Umbilical cord (tissue), 2 donors: ENCODE data around the gene LIMS3. TPM values are rescaled to one million over a fixed set of nuclear protein-coding genes. Genes with fewer than 3 reads are reported as not detected.
"Not testable (repeated sequence)": the region's sequence is repeated elsewhere in the genome, so short reads cannot be mapped to it uniquely, and the experiment has no call there.

Experiments used
- DNase-seq: peaks from one replicate; pipeline ENCODE4 v3.0.0-alpha.2; 2015; ENCODE audit warnings: low spot score
- total RNA-seq: library from RNA; depleted of rRNA; stranded (reverse); fragments of >200 nt; gene quantifications from one replicate; pipeline ENCODE4 v1.2.3, GENCODE V29; 2014; ENCODE audit warnings: low replicate concordance; ENCODE audit not compliant: insufficient read depth

Gene LIMS3
- not detected for total RNA-seq

- not testable (repeated sequence) for DNase-seq
Measured at GRCh38 chr2:109898462-109899336, at the start of gene LIMS3. TSS of gene LIMS3 (plus strand) at chr2:109898688. CDS start at chr2:109898729, 41 bp downstream.

GRCh38 chr2:109871129-109871751 is 27.2 kb upstream of the LIMS3 start:
- DNase-seq, result not testable (repeated sequence)

GRCh38 chr2:109876625-109877024 is 21.9 kb upstream of the LIMS3 start:
- DNase-seq, result not testable (repeated sequence)

- not testable (repeated sequence) for DNase-seq
Measured at GRCh38 chr2:109882112-109882511, 16.4 kb upstream of the LIMS3 start.

GRCh38 chr2:109888414-109888813 is 10.1 kb upstream of the LIMS3 start:
- not testable (repeated sequence) for DNase-seq

- not testable (repeated sequence) for DNase-seq
Measured at GRCh38 chr2:109889909-109890308, 8.6 kb upstream of the LIMS3 start.

GRCh38 chr2:109891024-109891423 is 7.5 kb upstream of the LIMS3 start:
- DNase-seq, result not testable (repeated sequence)

GRCh38 chr2:109893736-109894135 is 4.8 kb upstream of the LIMS3 start:
- not testable (repeated sequence) for DNase-seq

- not testable (repeated sequence) for DNase-seq
Measured at GRCh38 chr2:109894141-109894540, 4.3 kb upstream of the LIMS3 start.

- DNase-seq, result not testable (repeated sequence)
Measured at GRCh38 chr2:109895090-109895869, 3.2 kb upstream of the LIMS3 start.

- not testable (repeated sequence) for DNase-seq
Measured at GRCh38 chr2:109896212-109896611, 2.3 kb upstream of the LIMS3 start.

GRCh38 chr2:109897769-109898461 is 573 bp upstream of the LIMS3 start:
- not testable (repeated sequence) for DNase-seq

GRCh38 chr2:109905796-109906195 is 7.3 kb downstream of the LIMS3 start:
- not testable (repeated sequence) for DNase-seq

GRCh38 chr2:109908626-109909025 is 10.1 kb downstream of the LIMS3 start:
- DNase-seq, result not testable (repeated sequence)

GRCh38 chr2:109910789-109911188 is 12.3 kb downstream of the LIMS3 start:
- not testable (repeated sequence) for DNase-seq

- DNase-seq, result not testable (repeated sequence)
Measured at GRCh38 chr2:109913911-109914310, 15.4 kb downstream of the LIMS3 start.

- not testable (repeated sequence) for DNase-seq
Measured at GRCh38 chr2:109914552-109914951, 16.1 kb downstream of the LIMS3 start.

- not testable (repeated sequence) for DNase-seq
Measured at GRCh38 chr2:109915830-109916229, 17.3 kb downstream of the LIMS3 start.

GRCh38 chr2:109920162-109920561 is 21.7 kb downstream of the LIMS3 start:
- not testable (repeated sequence) for DNase-seq

- DNase-seq, result not testable (repeated sequence)
Measured at GRCh38 chr2:109921543-109922384, 23.3 kb downstream of the LIMS3 start.
